Activated CD8-positive, alpha-beta T cell treated with anti-CD3 and anti-CD28 coated beads for 36 hours (primary cell): ENCODE data around the gene INPP4B. TPM values are rescaled to one million over a fixed set of nuclear protein-coding genes. Genes with fewer than 3 reads are reported as not detected.

Experiments
- ATAC-seq: fragments of 200-7000 bp; cut with Tn5 transposase; one replicate; pipeline ENCODE4 v1.10.0; 2021; ENCODE audit warnings: mild to moderate bottlenecking, moderate library complexity
- CTCF ChIA-PET: fragments of 350-600 bp; sonication (Branson Sonifier 250); formaldehyde crosslinking; loops from one replicate; lab custom pipeline; 2021; ENCODE audit warnings: antibody characterized with exemption; lab: Charles Lee
- POLR2A ChIA-PET: fragments of 350-600 bp; sonication (Branson Sonifier 250); formaldehyde crosslinking; loops from one replicate; lab custom pipeline; 2021; ENCODE audit warnings: antibody characterized with exemption; lab: Charles Lee
- DNase-seq: peaks from one replicate; pipeline ENCODE4 v3.0.0-alpha.2; 2020
- H3K27ac Mint-ChIP-seq: one replicate; pipeline ENCODE4 v1.8.0; 2021; ENCODE audit warnings: mild to moderate bottlenecking, mixed read lengths
- H3K27me3 Mint-ChIP-seq: one replicate; pipeline ENCODE4 v1.8.0; 2021; ENCODE audit warnings: mixed read lengths
- H3K36me3 Mint-ChIP-seq: one replicate; pipeline ENCODE4 v1.8.0; 2021; ENCODE audit warnings: low read depth, mixed read lengths
- H3K4me1 Mint-ChIP-seq: one replicate; pipeline ENCODE4 v1.8.0; 2021; ENCODE audit warnings: low read depth, mixed read lengths
- H3K4me3 Mint-ChIP-seq: one replicate; pipeline ENCODE4 v1.8.0; 2021; ENCODE audit warnings: mild to moderate bottlenecking, moderate library complexity, mixed read lengths
- H3K9me3 Mint-ChIP-seq: one replicate; pipeline ENCODE4 v1.8.0; 2021; ENCODE audit warnings: mixed read lengths
- CTCF ChIP-seq: fragments of 200-600 bp; IDR thresholded peaks from one replicate; pipeline ENCODE4 v1.8.0; 2022; ENCODE audit warnings: antibody characterized with exemption, mild to moderate bottlenecking
- intact Hi-C: fragments of 100-400 bp; cut with micrococcal nuclease; formaldehyde crosslinking; loops from one replicate; pipeline ENCODE4 v1.10.0; 2022
- total RNA-seq, 2 experiments: library from RNA; stranded (reverse); gene quantifications; one replicate each; pipeline ENCODE4 v1.2.3, GENCODE V29; 2021

The INPP4B gene
- total RNA-seq, 2 experiments from 2014 or later = 46.1 to 46.9 TPM

- DNase-seq (no peak), ATAC-seq (no peak)
- no peak for TF ChIP-seq CTCF
- Mint-ChIP-seq H3K27me3 (peaks cover 3% of the 10 kb centered on the region), H3K4me1 (no peaks in the 10 kb centered on the region), H3K9me3 (no peaks in the 10 kb centered on the region), H3K4me3 (no peak overlapping the region), H3K36me3 (no peaks in the 10 kb centered on the region), H3K27ac (no peak overlapping the region)
- intact Hi-C loops = no loop called here
- ChIA-PET POLR2A (no interaction called here), CTCF (no interaction called here)
Measured at GRCh38 chr4:142832022-142832421, 14.1 kb downstream of the INPP4B start.

GRCh38 chr4:142826503-142827241, 19.4 kb downstream of the INPP4B start:
- H3K27ac Mint-ChIP-seq = no peak overlapping the region
- H3K9me3 Mint-ChIP-seq = peaks cover 1% of the 10 kb centered on the region
- peaks cover 3% of the 10 kb centered on the region for H3K27me3 Mint-ChIP-seq
- H3K4me3 Mint-ChIP-seq = no peak overlapping the region
- no peak for DNase-seq
- TF ChIP-seq CTCF = no peak
- POLR2A ChIA-PET = interaction anchor here (0.6 kb wide), 1 partner anchor 50 kb away, joined by 3 read pairs; no protein-coding TSS in a partner anchor
- peaks cover 9% of the 10 kb centered on the region for H3K4me1 Mint-ChIP-seq
- CTCF ChIA-PET = interaction anchor here (1.3 to 1.5 kb wide), 2 partner anchors 14 to 21 kb away, joined by 3 to 4 read pairs; no protein-coding TSS in a partner anchor
- no peaks in the 10 kb centered on the region for H3K36me3 Mint-ChIP-seq
- intact Hi-C loops = no loop called here
- no peak for ATAC-seq

GRCh38 chr4:142824368-142824767, 21.7 kb downstream of the INPP4B start:
- POLR2A ChIA-PET = no interaction called here
- CTCF ChIA-PET = interaction anchor here (1.4 kb wide), 1 partner anchor 11 kb away, joined by 3 read pairs; no protein-coding TSS in a partner anchor
- peaks cover 5% of the 10 kb centered on the region for H3K27me3 Mint-ChIP-seq
- DNase-seq = no peak
- no peak for TF ChIP-seq CTCF
- intact Hi-C loops = no loop called here
- peaks cover 3% of the 10 kb centered on the region for H3K9me3 Mint-ChIP-seq
- H3K36me3 Mint-ChIP-seq = no peaks in the 10 kb centered on the region
- no peak overlapping the region for H3K4me3 Mint-ChIP-seq
- peak; percentile 96 for ATAC-seq
- peaks cover 9% of the 10 kb centered on the region for H3K4me1 Mint-ChIP-seq
- H3K27ac Mint-ChIP-seq = peak overlapping the region; percentile 52

GRCh38 chr4:142823796-142824195, 22.3 kb downstream of the INPP4B start:
- no peak for DNase-seq
- no peak overlapping the region for H3K27ac Mint-ChIP-seq

More at GRCh38 chr4:142823796-142824195, 22.3 kb downstream of the INPP4B start:
- Mint-ChIP-seq H3K4me3 (no peak overlapping the region), H3K27me3 (peaks cover 4% of the 10 kb centered on the region), H3K9me3 (peaks cover 3% of the 10 kb centered on the region), H3K4me1 (peaks cover 9% of the 10 kb centered on the region), H3K36me3 (no peaks in the 10 kb centered on the region)
- CTCF ChIA-PET = interaction anchor here (1.0 to 1.4 kb wide), 4 partner anchors 11 to 697 kb away, joined by 3 read pairs; no protein-coding TSS in a partner anchor
- no peak for TF ChIP-seq CTCF
- peak; percentile 32 for ATAC-seq
- intact Hi-C loops = no loop called here
- POLR2A ChIA-PET = no interaction called here
